ENCODE results near the gene MET.

MET gene

GRCh38 chr7:116730097-116731022 is 58.4 kb downstream of the MET start:
- Histone ChIP-seq H3K4ac (ENCODE audit: low read depth, low read length) (no peak overlapping the region), H2AK5ac (ENCODE audit: low read length) (no peak overlapping the region), H3K4me1 (ENCODE audit: control insufficient read depth in 1 of 2, insufficient read depth in 2 of 2, low read length in 2 of 2) (peaks cover 0 to 1% of the 10 kb centered on the region in 2 experiments), H3K79me1 (ENCODE audit: low read length) (no peaks in the 10 kb centered on the region), H2BK12ac (ENCODE audit: low read length) (no peak overlapping the region), H4K12ac (ENCODE audit: low read depth, low read length) (no peak overlapping the region), H3K9ac (ENCODE audit: low read length) (no peak overlapping the region), H3K9me3 (ENCODE audit: insufficient read depth, low read depth, low read length) (no peaks in the 10 kb centered on the region), H4K8ac (ENCODE audit: low read depth, low read length) (no peak overlapping the region), H2AFZ (ENCODE audit: insufficient read depth, low read length, poor library complexity) (no peak overlapping the region), H2BK5ac (ENCODE audit: low read depth, low read length, poor library complexity) (no peak overlapping the region), H3K79me2 (ENCODE audit: control insufficient read depth, insufficient read depth, low read length, poor library complexity) (no peaks in the 10 kb centered on the region), H3K4me3 (ENCODE audit: low read depth, low read length) (no peak overlapping the region), H3K23ac (ENCODE audit: low read length) (no peak overlapping the region), H2BK120ac (ENCODE audit: insufficient read depth, low read length, poor library complexity) (no peak overlapping the region), H4K91ac (ENCODE audit: low read depth, low read length) (no peak overlapping the region), H3K4me2 (ENCODE audit: low read length) (no peak overlapping the region), H3K36me3 (ENCODE audit: control insufficient read depth in 1 of 2, insufficient read depth in 2 of 2, low read length in 2 of 2) (peaks cover 0 to 2% of the 10 kb centered on the region in 2 experiments), H3K27ac (ENCODE audit: low read depth, low read length) (no peak overlapping the region), H3K14ac (ENCODE audit: low read length) (no peak overlapping the region), H3K27me3 (ENCODE audit: insufficient read depth, low read length) (no peaks in the 10 kb centered on the region), H3K18ac (ENCODE audit: low read length) (no peak overlapping the region)
- 100% methylated on average over 1 of the region's 9 CpGs for WGBS (ENCODE audit: extremely low coverage, insufficient coverage, insufficient read length)
- no peak for DNase-seq

- H3K36me3 ChIP-seq (ENCODE audit: control insufficient read depth in 1 of 2, insufficient read depth in 2 of 2, low read length in 2 of 2), result peaks cover 0 to 2% of the 10 kb centered on the region in 2 experiments
- H4K12ac ChIP-seq (ENCODE audit: low read depth, low read length), result no peak overlapping the region
- H3K4me1 ChIP-seq (ENCODE audit: control insufficient read depth in 1 of 2, insufficient read depth in 2 of 2, low read length in 2 of 2), result peaks cover 0 to 1% of the 10 kb centered on the region in 2 experiments
- no peak overlapping the region for H3K14ac ChIP-seq (ENCODE audit: low read length)
- H2AFZ ChIP-seq (ENCODE audit: insufficient read depth, low read length, poor library complexity), result no peak overlapping the region
- no peak overlapping the region for H3K27ac ChIP-seq (ENCODE audit: low read depth, low read length)
- no peaks in the 10 kb centered on the region for H3K79me2 ChIP-seq (ENCODE audit: control insufficient read depth, insufficient read depth, low read length, poor library complexity)
- no peak overlapping the region for H2BK5ac ChIP-seq (ENCODE audit: low read depth, low read length, poor library complexity)
- no peak overlapping the region for H3K4me2 ChIP-seq (ENCODE audit: low read length)
- H3K4ac ChIP-seq (ENCODE audit: low read depth, low read length), result no peak overlapping the region
- no peak overlapping the region for H4K8ac ChIP-seq (ENCODE audit: low read depth, low read length)
- no peak overlapping the region for H3K4me3 ChIP-seq (ENCODE audit: low read depth, low read length)
- H4K91ac ChIP-seq (ENCODE audit: low read depth, low read length), result no peak overlapping the region
- no peak overlapping the region for H2AK5ac ChIP-seq (ENCODE audit: low read length)
- DNase-seq, result no peak
- no peak overlapping the region for H2BK120ac ChIP-seq (ENCODE audit: insufficient read depth, low read length, poor library complexity)
- H3K9me3 ChIP-seq (ENCODE audit: insufficient read depth, low read depth, low read length), result no peaks in the 10 kb centered on the region
- no CpG with 5 or more reads among the region's 1 CpG for WGBS (ENCODE audit: extremely low coverage, insufficient coverage, insufficient read length)
- H3K9ac ChIP-seq (ENCODE audit: low read length), result no peak overlapping the region
- no peak overlapping the region for H3K18ac ChIP-seq (ENCODE audit: low read length)
- H3K79me1 ChIP-seq (ENCODE audit: low read length), result no peaks in the 10 kb centered on the region
- H3K27me3 ChIP-seq (ENCODE audit: insufficient read depth, low read length), result no peaks in the 10 kb centered on the region
- H3K23ac ChIP-seq (ENCODE audit: low read length), result no peak overlapping the region
- H2BK12ac ChIP-seq (ENCODE audit: low read length), result no peak overlapping the region
These were observed 59.0 kb downstream of the MET start for GRCh38 chr7:116731023-116731395.

GRCh38 chr7:116731445-116732335 is 59.7 kb downstream of the MET start:
- Histone ChIP-seq H3K27ac (ENCODE audit: low read depth, low read length) (no peak overlapping the region), H4K91ac (ENCODE audit: low read depth, low read length) (no peak overlapping the region), H4K12ac (ENCODE audit: low read depth, low read length) (no peak overlapping the region), H3K4me2 (ENCODE audit: low read length) (no peak overlapping the region), H3K9ac (ENCODE audit: low read length) (no peak overlapping the region), H3K23ac (ENCODE audit: low read length) (no peak overlapping the region), H2AK5ac (ENCODE audit: low read length) (no peak overlapping the region), H4K8ac (ENCODE audit: low read depth, low read length) (no peak overlapping the region), H2BK120ac (ENCODE audit: insufficient read depth, low read length, poor library complexity) (no peak overlapping the region), H3K36me3 (ENCODE audit: control insufficient read depth in 1 of 2, insufficient read depth in 2 of 2, low read length in 2 of 2) (peaks cover 0 to 2% of the 10 kb centered on the region in 2 experiments), H3K4me3 (ENCODE audit: low read depth, low read length) (no peak overlapping the region), H3K79me1 (ENCODE audit: low read length) (no peaks in the 10 kb centered on the region), H3K18ac (ENCODE audit: low read length) (no peak overlapping the region), H2BK12ac (ENCODE audit: low read length) (no peak overlapping the region), H3K9me3 (ENCODE audit: insufficient read depth, low read depth, low read length) (no peaks in the 10 kb centered on the region), H3K14ac (ENCODE audit: low read length) (no peak overlapping the region), H2BK5ac (ENCODE audit: low read depth, low read length, poor library complexity) (no peak overlapping the region), H3K27me3 (ENCODE audit: insufficient read depth, low read length) (no peaks in the 10 kb centered on the region), H3K4me1 (ENCODE audit: control insufficient read depth in 1 of 2, insufficient read depth in 2 of 2, low read length in 2 of 2) (peaks cover 0 to 1% of the 10 kb centered on the region in 2 experiments), H3K79me2 (ENCODE audit: control insufficient read depth, insufficient read depth, low read length, poor library complexity) (no peaks in the 10 kb centered on the region), H3K4ac (ENCODE audit: low read depth, low read length) (no peak overlapping the region), H2AFZ (ENCODE audit: insufficient read depth, low read length, poor library complexity) (no peak overlapping the region)
- no peak for DNase-seq
- WGBS (ENCODE audit: extremely low coverage, insufficient coverage, insufficient read length), result no CpG with 5 or more reads among the region's 12 CpGs

- H2BK5ac ChIP-seq (ENCODE audit: low read depth, low read length, poor library complexity), result no peak overlapping the region
These were observed 61.0 kb downstream of the MET start for GRCh38 chr7:116732788-116733694.

More at GRCh38 chr7:116732788-116733694, 61.0 kb downstream of the MET start:
- Histone ChIP-seq H2BK120ac (ENCODE audit: insufficient read depth, low read length, poor library complexity) (no peak overlapping the region), H4K12ac (ENCODE audit: low read depth, low read length) (no peak overlapping the region), H4K91ac (ENCODE audit: low read depth, low read length) (no peak overlapping the region), H3K9ac (ENCODE audit: low read length) (no peak overlapping the region), H3K36me3 (ENCODE audit: control insufficient read depth in 1 of 2, insufficient read depth in 2 of 2, low read length in 2 of 2) (peaks cover 0 to 2% of the 10 kb centered on the region in 2 experiments), H4K8ac (ENCODE audit: low read depth, low read length) (no peak overlapping the region), H3K4me3 (ENCODE audit: low read depth, low read length) (no peak overlapping the region), H3K18ac (ENCODE audit: low read length) (no peak overlapping the region), H2AFZ (ENCODE audit: insufficient read depth, low read length, poor library complexity) (no peak overlapping the region), H3K4me1 (ENCODE audit: control insufficient read depth in 1 of 2, insufficient read depth in 2 of 2, low read length in 2 of 2) (peaks cover 0 to 1% of the 10 kb centered on the region in 2 experiments), H3K23ac (ENCODE audit: low read length) (no peak overlapping the region), H3K27me3 (ENCODE audit: insufficient read depth, low read length) (no peaks in the 10 kb centered on the region), H3K9me3 (ENCODE audit: insufficient read depth, low read depth, low read length) (no peaks in the 10 kb centered on the region), H2BK12ac (ENCODE audit: low read length) (no peak overlapping the region), H3K79me2 (ENCODE audit: control insufficient read depth, insufficient read depth, low read length, poor library complexity) (no peaks in the 10 kb centered on the region), H3K14ac (ENCODE audit: low read length) (no peak overlapping the region), H3K27ac (ENCODE audit: low read depth, low read length) (no peak overlapping the region), H3K4me2 (ENCODE audit: low read length) (no peak overlapping the region), H3K79me1 (ENCODE audit: low read length) (no peaks in the 10 kb centered on the region), H3K4ac (ENCODE audit: low read depth, low read length) (no peak overlapping the region), H2AK5ac (ENCODE audit: low read length) (no peak overlapping the region)
- peak in 1 of 2 donors; percentile 3 for DNase-seq
- no CpG with 5 or more reads among the region's 7 CpGs for WGBS (ENCODE audit: extremely low coverage, insufficient coverage, insufficient read length)
